Mesenteric fat pad (tissue), 1 donor: ENCODE measurements around the gene PTPN14. TPM values are rescaled to one million over a fixed set of nuclear protein-coding genes. Genes with fewer than 3 reads are reported as not detected.
"Not testable (repeated sequence)": the region's sequence is repeated elsewhere in the genome, so short reads cannot be mapped to it uniquely, and the experiment has no call there.

Experiments
- DNase-seq: peaks from one replicate; pipeline ENCODE4 v3.0.0-alpha.2; 2020; ENCODE audit warnings: low spot score
- total RNA-seq: library from RNA; stranded (reverse); fragmentation: NEBNext Ultra II Directional; extraction: Animal tissue kit (Norgen Biotek cat#: 25700); gene quantifications from one replicate; pipeline ENCODE4 v1.2.1, GENCODE V29; 2021
- donor health status: DM: yes; HTN: yes; CAD: no.

The PTPN14 gene
- total RNA-seq, 1 donor from 2014 or later, result 47.6 TPM

DNA sequence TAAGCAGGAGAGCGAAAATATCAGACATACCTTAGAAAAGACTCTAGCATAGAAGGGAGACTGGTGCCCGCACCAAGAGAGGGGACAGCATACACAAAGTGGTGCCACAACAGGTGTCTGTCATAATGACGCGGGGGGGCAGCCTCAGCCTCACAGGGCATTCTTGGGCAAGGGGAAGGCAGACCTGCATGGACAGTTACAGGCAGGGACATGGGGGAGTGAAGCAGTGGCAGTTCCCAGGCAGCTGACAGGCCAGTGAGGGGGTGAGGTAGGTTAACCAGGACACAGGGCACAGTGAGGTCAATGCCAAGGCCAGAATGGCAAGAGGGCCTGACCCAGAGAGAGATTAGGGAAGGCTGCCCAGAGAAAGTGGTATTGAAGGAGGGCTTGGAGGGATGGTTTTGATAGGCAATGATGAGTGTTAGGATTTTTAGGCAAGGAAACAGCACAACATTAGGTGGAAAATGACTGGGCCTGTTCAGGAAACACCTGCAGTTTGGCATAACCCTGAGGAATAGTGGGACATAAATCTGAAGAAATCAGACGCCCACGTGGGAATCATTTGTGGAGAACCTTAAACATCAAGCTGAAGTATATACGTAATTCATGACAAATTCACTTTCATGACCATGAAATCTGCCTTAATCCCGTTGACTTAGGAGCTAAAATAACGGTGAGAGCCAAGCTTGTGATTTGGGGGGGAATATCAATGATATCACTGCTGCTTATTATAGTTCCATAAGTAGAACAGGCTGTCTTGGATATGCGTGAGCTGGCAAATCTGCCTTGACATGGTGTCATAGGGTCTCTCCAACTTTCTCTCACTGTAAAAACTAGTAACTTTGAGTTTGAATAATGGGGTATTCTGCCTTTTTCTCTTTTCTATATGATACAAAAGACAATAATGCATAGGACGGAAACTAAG, 8.9 kb downstream of the PTPN14 start:
- no peak for DNase-seq

DNA sequence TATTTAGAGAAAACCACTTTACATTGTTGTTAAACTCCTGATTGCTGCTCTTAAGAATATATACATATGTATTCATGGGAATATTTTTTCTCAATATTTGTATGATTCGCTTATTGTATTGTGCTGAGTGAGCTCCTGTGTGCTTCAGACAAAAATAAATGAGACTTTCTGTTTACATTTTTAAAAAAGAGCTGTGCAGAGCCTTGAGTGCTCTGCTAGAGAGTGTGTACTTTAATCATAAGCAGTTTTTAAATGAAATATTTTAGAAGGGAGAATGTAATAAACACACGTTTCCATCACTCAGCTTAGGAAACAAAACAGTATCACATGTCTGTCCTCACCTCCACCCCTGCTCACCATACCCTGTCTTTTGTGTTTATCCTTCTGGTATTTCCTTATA, 9.7 kb downstream of the PTPN14 start:
- DNase-seq, result no peak

- no peak for DNase-seq
Measured at GRCh38 chr1:214541206-214541605, 10.2 kb downstream of the PTPN14 start.

- DNase-seq, result no peak
Measured at GRCh38 chr1:214540324-214540723, 11.1 kb downstream of the PTPN14 start.

DNA sequence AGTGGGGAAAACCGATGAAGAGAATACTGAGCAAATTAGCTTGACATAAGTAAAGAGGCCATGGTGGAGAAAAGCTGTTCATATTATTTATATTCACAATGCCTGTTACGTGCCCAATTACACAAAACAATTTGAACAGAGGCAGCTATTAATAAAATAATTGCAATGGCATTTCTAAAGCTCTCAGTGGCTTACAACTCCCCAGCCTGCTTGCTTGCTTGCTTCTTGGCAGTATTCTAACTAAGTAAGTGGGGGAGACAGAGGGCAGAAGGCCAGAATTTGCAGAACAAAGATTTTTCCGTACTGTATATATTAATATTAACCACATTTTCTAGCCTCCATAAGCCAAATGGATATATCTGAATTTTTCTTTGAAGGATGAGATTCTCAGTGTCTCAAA, 12.9 kb downstream of the PTPN14 start:
- DNase-seq, result no peak

DNA sequence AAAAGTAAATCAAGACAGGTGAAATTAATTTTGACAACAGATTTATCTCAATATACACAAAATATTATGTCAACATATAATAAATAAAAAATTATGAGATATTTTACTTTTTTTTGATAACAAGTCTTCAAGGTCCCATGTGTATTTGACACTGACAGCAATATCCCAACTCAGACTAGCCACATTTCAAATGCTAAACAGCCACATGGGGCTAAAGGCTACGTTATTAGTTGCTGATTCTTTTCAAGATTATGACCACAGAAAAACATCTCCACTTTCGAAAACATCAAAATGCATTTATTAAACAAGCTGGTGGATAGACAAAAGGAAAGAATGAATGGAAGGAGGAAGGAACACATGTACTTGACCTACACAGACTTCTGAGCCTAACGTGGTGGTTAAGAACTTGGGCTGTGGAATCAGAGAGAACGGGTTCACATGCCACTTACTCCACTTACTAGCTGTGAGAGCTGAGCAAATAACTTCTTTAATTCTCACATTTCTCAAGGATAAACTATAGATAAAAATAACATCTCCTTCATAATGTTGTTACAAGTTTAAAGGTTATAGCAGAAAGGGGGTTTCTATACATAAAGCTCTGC, 13.4 kb downstream of the PTPN14 start:
- DNase-seq, result no peak

GRCh38 chr1:214537219-214537618, 14.2 kb downstream of the PTPN14 start:
- DNase-seq, result no peak

DNA sequence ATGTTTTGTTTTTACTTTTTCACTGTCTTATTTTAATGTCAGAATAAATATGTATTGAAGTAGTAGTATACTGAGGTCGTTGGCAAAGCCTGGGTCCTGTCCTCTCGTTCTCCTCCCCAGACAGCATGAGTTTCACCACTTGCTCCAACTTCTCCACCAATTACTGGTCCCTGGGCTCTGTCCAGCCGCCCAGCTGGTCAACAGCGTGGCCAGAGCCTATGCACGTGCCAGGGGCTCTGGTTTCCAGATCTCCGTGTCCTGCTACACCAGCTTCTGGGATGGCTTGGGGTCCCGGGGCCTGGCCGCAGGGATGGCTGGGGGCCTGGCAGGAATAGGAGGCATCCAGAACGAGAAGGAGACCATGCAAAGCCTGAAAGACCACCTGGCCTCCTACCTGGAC, 19.3 kb downstream of the PTPN14 start:
- DNase-seq, result no peak

DNA sequence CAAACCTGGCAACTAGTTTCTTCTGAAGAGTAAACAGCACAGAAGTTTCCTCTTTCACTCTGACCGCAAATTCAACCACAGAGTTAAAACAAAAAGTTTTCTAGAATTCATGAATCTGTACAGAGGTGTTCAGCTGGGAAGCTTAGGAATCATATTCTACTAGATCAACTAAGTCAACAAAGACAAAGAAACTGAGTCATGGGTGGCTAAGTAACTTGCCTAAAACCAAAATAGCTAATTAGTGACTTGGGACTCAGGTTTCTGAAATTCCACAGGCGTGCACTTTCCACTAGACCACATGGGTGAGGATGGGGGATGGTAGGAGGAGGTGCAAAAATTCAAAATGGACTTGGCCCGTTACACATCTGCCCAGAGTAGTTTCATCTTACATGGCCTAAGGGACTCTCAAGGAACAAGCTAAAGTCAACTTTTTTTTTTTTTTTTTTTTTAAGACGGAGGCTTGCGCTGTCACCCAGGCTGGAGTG, 25.8 kb downstream of the PTPN14 start:
- no peak for DNase-seq

DNA sequence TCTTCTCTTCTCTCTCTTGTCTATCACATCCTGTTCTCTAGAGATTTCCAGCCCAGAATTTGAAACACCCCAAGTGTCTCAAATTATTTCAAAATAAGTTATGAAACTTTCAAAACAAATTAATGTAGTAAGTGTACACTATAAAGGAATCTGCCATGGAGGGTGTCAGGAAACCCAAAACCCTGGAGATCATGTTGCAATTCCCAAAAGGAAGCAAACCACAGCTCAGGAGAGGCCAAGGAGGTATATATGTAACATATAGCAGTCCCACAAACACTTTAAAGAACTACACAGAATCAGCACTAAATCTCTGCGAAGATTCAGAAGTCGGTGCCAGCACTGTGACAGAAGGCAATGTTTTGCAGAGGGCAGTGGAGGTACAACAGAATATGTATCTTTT, 26.6 kb downstream of the PTPN14 start:
- DNase-seq, result no peak

DNA sequence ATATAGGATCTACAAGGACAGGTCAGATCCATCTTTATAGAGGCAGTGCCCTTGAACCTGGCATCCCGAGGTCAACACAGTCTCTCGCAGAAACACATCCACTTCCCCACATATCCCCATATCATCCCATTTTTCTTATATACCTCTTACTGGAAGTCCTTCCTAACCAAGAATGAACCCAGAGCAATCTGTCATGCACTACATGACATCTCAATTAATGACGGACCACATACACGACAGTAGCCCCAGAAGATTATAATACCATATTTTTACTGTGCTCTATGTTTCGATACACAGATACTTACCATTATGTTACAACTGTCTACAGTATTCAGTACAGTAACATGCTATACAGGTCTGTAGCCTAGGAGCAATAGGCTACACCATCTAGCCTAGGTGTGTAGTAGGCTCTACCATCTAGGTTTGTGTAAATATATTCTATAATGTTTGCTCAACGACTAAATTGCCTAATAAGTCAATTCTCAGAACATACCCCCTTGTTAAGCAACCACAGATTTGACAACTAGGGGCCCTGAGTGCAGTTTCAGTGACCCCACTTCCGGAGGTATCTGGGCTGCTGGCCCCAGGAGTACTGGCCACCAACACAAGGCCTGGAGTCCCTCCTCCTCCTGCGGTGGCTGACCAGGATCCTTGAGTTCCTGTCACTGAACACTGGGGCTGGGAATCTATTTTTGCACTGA, 28.1 kb downstream of the PTPN14 start:
- no peak for DNase-seq

DNA sequence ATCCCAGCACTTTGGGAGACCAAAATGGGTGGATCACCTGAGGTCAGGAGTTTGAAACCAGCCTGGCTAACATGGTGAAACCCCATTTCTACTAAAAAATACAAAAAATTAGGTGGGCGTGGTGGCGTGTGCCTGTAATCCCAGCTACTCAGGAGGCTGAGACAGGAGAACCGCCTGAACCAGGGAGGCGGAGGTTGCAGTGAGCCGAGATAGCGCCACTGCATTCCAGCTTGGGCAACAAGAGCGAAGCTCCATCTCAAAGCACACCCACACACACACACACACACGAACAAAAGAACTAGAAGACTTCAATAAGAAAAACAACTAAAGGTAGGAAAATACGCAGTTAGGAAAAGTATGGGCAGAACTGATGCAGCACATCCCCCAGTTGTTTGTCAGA, 29.9 kb downstream of the PTPN14 start:
- not testable (repeated sequence) for DNase-seq

- DNase-seq, result no peak
Measured at GRCh38 chr1:214520544-214521165, 30.7 kb downstream of the PTPN14 start.

GRCh38 chr1:214518361-214518760, 33.0 kb downstream of the PTPN14 start:
- no peak for DNase-seq

DNA sequence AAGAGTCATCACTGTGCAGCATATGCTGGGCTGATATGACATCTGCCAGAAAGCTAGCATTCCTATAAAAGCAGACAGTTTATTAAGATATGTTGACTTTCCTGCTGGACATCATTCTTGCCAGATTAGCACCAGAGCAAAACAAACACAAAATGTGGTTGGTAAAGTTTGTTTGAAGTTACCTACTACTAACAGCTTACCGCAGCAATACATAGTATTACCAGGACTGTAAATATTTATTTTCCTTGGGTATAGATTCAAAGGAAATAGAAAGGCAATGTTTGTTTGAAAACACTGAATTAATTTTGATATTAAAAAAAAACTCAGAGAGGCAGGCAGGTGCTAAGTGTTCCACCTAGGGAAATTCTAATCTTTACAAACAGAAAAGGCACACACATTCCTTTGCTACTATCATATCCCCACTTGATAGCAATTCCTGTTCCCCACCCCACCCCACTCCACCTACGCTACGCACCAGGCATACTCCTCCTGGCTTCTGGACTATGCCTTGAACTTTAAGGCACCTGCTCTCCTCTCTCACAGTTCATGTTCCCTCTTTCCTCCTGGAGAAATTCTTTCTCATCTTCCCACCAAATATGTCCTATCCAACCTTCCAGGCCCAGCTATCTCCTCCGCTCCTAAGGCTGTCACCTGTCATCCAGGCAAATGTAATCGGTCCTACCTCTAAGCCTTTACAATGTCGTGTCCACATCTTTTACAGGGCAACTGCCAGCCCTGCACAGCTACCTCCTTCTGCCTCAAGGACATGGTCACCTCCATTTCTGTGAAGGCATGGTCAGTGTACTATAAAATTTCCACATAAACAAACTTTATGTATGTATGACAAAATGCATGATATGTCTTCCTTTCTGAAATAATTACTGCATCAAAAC, 34.7 kb downstream of the PTPN14 start:
- no peak for DNase-seq

- DNase-seq, result no peak
Measured at GRCh38 chr1:214515544-214516433, 35.6 kb downstream of the PTPN14 start.

- DNase-seq, result no peak
Measured at GRCh38 chr1:214514819-214515383, 36.5 kb downstream of the PTPN14 start.

GRCh38 chr1:214514032-214514818, 37.2 kb downstream of the PTPN14 start:
- no peak for DNase-seq
